Measurements from ENCODE around the gene WDR33. TPM values are rescaled to one million over a fixed set of nuclear protein-coding genes. Genes with fewer than 3 reads are reported as not detected.

The WDR33 gene
- total and polyA plus RNA-seq, 2 of the 13 experiments (the other 11 are each of a cell fraction or from before 2014, with no cell fraction given): 54.9 to 78.2 TPM

DNA sequence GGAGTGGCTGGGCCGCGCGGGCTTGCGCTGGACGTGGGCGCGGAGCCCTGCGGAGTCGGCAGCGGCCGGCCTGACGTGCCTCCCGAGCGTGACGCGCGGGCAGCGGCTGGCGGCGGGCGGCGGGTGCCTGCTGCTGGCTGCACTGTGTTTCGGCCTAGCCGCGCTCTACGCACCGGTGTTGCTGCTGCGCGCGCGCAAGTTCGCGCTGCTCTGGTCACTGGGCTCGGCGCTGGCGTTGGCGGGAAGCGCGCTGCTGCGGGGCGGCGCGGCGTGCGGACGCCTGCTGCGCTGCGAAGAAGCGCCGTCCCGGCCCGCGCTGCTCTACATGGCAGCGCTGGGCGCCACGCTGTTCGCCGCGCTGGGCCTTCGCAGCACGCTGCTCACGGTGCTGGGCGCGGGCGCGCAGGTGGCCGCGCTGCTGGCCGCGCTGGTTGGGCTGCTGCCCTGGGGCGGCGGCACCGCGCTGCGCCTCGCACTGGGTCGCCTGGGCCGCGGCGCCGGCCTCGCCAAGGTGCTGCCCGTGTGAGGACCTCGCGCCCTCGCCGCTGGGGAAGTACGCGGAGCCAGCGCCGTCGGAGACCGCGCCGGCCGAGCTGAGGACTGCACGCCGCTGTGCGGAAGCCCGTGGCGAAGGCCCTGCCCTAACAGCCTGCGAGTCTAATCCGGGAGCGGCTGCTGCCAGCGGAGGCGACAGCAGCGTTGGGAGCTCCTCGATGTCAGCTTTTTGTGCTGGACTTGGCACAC lies 109.1 kb downstream of the WDR33 start (continued):
- TF ChIP-seq, protein P1, sequence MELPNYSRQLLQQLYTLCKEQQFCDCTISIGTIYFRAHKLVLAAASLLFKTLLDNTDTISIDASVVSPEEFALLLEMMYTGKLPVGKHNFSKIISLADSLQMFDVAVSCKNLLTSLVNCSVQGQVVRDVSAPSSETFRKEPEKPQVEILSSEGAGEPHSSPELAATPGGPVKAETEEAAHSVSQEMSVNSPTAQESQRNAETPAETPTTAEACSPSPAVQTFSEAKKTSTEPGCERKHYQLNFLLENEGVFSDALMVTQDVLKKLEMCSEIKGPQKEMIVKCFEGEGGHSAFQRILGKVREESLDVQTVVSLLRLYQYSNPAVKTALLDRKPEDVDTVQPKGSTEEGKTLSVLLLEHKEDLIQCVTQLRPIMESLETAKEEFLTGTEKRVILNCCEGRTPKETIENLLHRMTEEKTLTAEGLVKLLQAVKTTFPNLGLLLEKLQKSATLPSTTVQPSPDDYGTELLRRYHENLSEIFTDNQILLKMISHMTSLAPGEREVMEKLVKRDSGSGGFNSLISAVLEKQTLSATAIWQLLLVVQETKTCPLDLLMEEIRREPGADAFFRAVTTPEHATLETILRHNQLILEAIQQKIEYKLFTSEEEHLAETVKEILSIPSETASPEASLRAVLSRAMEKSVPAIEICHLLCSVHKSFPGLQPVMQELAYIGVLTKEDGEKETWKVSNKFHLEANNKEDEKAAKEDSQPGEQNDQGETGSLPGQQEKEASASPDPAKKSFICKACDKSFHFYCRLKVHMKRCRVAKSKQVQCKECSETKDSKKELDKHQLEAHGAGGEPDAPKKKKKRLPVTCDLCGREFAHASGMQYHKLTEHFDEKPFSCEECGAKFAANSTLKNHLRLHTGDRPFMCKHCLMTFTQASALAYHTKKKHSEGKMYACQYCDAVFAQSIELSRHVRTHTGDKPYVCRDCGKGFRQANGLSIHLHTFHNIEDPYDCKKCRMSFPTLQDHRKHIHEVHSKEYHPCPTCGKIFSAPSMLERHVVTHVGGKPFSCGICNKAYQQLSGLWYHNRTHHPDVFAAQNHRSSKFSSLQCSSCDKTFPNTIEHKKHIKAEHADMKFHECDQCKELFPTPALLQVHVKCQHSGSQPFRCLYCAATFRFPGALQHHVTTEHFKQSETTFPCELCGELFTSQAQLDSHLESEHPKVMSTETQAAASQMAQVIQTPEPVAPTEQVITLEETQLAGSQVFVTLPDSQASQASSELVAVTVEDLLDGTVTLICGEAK (IDR thresholded peaks at IDR 0.05): no peak
- TF ChIP-seq, protein P1 (CRISPR knock-in tag; IDR thresholded peaks at IDR 0.05): peak; percentile 75
- TF ChIP-seq U2AF1 (optimal IDR thresholded peaks at IDR 0.05; ENCODE audit: low read depth, low read length) (peak; percentile 43), ZNF672 (CRISPR knock-in tag; IDR thresholded peaks at IDR 0.05) (0 out of 2 replicates have a peak, but pooled peaks have one; percentile 75), YY1 (IDR thresholded peaks at IDR 0.05; ENCODE audit: insufficient read depth, insufficient replicate concordance, low read depth, low read length) (peak; percentile 18), ZFP91 (CRISPR knock-in tag; IDR thresholded peaks at IDR 0.05; ENCODE audit: borderline replicate concordance) (peak; percentile 59; the same call in 1 of the 2 replicates), JDP2 (CRISPR knock-in tag; IDR thresholded peaks at IDR 0.05; ENCODE audit: borderline replicate concordance) (no peak), GATAD2A (CRISPR knock-in tag; IDR thresholded peaks at IDR 0.05) (peak; percentile 51; the same call in 1 of the 2 replicates), ZNF574 (CRISPR knock-in tag; IDR thresholded peaks at IDR 0.05) (peak; percentile 89), ZNF660 (CRISPR knock-in tag; IDR thresholded peaks at IDR 0.05; ENCODE audit: borderline replicate concordance, low read depth) (no peak), ADNP (CRISPR knock-in tag; IDR thresholded peaks at IDR 0.05) (no peak; the same call in 1 of the 2 replicates), GLMP (CRISPR knock-in tag; IDR thresholded peaks at IDR 0.05; ENCODE audit: borderline replicate concordance) (no peak), HOXA7 (CRISPR knock-in tag; IDR thresholded peaks at IDR 0.05) (no peak), GFI1 (CRISPR knock-in tag; IDR thresholded peaks at IDR 0.05; ENCODE audit: borderline replicate concordance) (peak; percentile 75; the same call in 1 of the 2 replicates)
